Myocyte (in vitro differentiated cells): ENCODE results near the gene SLC28A1. TPM values are rescaled to one million over a fixed set of nuclear protein-coding genes. Genes with fewer than 3 reads are reported as not detected.
A peak's percentile ranks its signal among the peaks of the same experiment; 100 is the strongest.
"Not testable (repeated sequence)": the region's sequence is repeated elsewhere in the genome, so short reads cannot be mapped to it uniquely, and the experiment has no call there.

Experiments
- DNase-seq: peaks from one replicate; pipeline ENCODE4 v3.0.0-alpha.2; 2012; ENCODE audit warnings: low read depth
- total RNA-seq: library from RNA; depleted of rRNA; stranded (reverse); fragments of >200 nt; gene quantifications from 2 replicates; pipeline ENCODE4 v1.2.3, GENCODE V29; 2014

The SLC28A1 gene
- total RNA-seq, 1 donor from 2014 or later = not detected

- no peak for DNase-seq
Observed at GRCh38 chr15:84962955-84963354, 78.5 kb downstream of the SLC28A1 start.

- no peak for DNase-seq
Observed at GRCh38 chr15:84967380-84967779, 82.9 kb downstream of the SLC28A1 start.

- no peak for DNase-seq
Observed at GRCh38 chr15:84968301-84968700, 83.8 kb downstream of the SLC28A1 start.

DNA sequence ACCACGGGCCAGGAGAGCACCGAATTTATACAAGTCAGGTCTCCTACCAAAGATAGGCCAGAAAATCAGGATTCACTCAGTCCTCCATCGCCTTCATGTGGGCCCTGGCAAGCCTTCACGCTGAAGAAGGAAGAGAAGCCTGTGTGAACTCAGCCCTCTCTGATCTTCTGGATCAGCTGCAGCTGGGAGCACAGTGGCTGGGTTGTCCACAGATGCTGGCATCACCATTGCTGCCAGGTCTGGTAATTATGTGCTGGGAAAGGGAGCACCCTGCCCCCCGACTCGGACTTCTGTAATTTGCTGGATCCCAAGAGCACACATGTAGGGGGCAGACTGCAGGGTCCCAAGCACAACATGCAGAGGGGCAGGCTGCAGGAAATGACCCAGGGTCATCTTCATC is 84.8 kb downstream of the SLC28A1 start:
- no peak for DNase-seq

- DNase-seq = no peak
Observed at GRCh38 chr15:84970843-84971242, 86.4 kb downstream of the SLC28A1 start.

GRCh38 chr15:84973492-84974460 is 89.3 kb downstream of the SLC28A1 start:
- peak; percentile 40 for DNase-seq

DNA sequence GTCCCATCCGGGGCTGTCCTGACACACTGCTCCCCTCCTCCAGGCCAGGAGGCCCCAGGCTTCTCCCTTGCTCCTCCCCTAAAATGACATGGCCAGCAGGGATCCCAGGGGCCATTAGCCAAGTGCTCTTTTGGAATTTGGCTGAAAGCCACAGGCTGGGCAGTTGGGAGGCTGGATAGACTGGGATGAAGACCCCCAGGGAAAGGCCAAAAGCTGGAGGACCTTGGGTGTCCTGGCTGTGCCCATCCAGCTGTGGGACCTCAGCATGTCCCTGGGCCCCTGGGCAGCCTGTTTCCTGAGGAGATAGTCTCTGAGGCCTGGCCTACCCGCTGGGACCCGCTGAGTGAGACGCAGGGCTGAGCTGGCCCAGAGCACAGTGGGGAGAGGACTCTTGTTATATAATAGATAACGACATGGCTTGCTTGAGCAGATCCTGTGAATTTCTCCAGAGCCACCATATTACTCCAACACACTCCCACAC is 91.4 kb downstream of the SLC28A1 start:
- DNase-seq = no peak

DNA sequence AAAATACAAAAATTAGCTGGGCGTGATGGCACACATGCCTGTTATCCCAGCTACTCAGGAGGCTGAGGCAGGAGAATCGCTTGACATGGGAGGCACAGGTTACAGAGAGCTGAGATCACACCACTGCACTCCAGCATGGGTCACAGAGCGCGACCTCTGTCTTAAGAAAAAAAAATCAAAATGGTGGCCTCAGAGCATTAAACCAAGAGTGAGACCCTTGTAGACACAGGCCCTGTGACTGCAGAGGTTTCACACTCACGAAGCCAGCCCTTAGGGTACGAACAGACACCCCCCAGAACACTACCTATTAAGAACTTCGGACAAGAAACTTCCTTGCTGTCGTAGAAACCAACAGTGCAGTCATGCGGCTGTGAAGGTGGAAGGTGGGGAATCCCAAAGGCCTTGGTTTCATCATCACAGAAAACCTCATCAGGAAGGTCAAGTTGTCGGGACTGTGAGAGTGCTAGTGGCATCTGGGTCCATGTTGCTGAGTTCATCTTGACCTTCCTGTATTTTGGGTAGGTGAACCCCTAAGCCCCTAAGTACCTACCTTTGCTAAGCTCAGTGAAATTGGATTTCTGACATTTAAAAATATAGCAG is 92.4 kb downstream of the SLC28A1 start:
- no peak for DNase-seq

DNA sequence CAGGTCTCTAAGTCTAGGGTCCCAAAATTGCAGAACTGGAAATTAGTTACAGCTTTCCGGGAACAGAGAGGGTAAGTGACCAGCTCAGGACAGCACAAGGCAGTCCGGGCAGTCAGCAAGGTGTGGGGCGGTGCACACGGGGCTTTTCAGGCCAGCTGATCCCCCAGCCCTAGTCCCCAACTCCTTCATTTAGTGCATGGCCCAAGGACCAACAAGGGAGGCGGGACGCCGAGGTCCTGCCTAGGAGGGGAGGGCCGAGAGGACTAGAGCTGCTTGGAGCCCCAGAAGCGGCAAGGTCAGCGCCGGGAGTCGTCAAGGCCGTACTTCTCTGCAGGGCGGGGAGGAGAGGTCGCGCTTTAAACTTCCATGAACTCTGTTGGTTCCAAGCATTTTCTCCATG is 95.2 kb downstream of the SLC28A1 start:
- DNase-seq = no peak

GRCh38 chr15:84980196-84981053 is 96.0 kb downstream of the SLC28A1 start:
- peak; percentile 86 for DNase-seq

- peak; percentile 96 for DNase-seq
Observed at GRCh38 chr15:84981054-84981710, 96.7 kb downstream of the SLC28A1 start.

DNA sequence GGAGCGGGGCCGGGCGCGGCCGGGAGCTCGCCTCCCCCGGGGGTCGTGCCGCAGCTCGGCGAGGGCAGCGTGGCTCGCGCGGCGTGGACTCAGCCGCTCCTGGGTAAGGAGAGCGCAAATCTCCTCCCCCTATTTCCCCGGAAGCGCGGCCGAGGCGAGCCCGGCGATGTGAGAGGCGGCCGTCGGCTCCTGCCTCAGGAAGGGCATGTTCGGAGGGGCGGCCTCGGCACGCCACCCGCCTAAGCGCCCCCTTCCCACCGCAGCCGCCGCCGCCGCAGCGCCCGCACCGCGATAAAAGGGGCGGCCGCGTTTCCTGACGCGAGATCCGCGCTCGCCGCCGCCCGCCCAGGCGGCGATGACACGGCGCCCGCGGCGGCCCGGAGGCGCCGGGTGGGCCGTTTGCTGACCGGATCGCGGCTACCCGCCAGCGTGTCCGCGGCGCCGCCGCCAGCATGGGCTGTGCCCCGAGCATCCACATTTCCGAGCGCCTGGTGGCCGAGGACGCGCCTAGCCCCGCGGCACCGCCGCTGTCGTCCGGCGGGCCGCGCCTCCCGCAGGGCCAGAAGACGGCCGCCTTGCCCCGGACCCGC is 97.3 kb downstream of the SLC28A1 start, which contains the start of gene PDE8A:
Gene PDE8A (plus strand): TSS at position 146 of the 590 bp plus-strand sequence. CDS start 307 bp downstream, at position 453.
- DNase-seq = peak; percentile 46

DNA sequence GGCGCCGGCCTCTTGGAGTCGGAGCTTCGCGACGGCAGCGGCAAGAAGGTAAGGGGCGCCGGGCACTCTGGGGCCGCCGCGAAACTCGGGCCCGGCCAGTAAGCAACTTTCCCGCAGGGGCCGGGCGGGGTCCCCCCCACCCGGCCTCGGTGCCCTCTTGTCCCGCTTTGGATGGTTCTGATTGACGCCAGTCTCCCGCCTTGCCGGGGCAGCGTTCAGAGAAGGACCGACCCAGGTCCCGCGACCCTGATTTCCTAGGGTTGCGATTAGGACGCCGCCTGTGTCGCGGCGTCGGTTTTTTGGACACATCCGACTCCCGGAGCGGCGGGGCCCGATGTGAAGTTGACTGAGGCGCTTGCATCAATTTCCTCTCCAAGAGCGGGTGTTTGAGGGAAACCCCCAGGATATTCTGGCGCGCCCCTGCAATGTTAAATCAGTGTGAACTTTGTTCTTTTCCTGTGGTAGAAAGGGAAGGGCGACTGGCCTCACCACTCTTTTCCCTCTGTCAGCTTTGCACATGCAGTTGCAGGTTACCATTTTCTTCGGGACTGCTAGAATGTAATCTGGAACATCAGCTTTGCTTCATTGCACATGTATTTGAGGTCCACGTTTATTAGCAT is 97.9 kb downstream of the SLC28A1 start:
- no peak for DNase-seq

GRCh38 chr15:84983294-84983693 is 98.8 kb downstream of the SLC28A1 start:
- DNase-seq = no peak

GRCh38 chr15:84983711-84984110 is 99.2 kb downstream of the SLC28A1 start:
- no peak for DNase-seq

DNA sequence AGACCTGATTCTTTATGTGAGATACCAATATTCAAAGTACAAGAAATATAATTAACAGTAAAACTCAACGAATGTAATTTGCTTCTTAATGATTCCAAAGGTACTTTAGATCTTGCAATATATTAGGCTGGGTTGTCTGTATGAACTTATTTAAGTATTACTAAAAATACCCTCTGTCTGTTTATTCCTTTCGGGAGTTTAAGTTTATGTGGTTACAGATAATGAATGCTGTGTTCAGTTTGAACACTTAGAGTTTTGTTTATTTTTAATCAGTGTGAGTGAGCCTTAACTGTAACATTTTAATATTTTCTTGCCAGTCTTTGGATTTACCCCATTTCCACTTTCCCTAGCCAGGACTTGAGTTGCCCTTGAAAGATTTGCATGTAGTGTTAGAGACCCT is 100.7 kb downstream of the SLC28A1 start:
- DNase-seq = no peak

- not testable (repeated sequence) for DNase-seq
Observed at GRCh38 chr15:84987351-84987750, 102.9 kb downstream of the SLC28A1 start.

DNA sequence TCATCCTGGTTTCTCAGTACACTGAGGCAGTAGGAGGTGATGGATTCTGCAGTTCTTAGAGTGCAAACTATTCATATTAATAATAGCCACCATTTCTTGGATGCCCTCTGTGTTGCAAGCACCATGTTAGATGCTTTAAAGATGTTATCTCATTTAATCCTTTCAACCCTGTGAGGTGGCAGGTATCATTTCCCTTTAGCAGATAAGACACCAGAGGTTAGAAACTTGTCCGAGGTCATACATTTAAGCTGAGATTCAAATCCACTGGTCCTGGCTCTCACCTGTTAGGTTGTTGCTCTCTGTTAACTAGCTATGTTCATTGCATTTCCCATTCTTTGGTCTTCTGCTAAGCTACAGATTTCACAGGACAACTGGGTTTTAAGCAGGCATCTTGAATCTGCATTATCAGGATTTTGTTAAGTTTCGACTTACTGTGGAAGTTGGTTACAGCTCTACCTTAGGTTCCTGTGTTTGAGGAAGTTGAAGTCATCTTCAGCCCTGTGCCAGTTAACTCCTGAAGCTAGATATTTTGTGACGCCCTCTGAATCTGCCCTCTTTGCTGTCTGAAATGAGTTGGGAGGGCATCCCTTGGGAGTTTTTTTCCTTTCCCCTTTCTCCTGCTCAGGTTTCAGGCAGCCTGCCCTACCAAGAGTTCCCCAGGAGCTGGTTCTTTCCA is 103.6 kb downstream of the SLC28A1 start:
- DNase-seq = no peak

- DNase-seq = no peak
Observed at GRCh38 chr15:84988909-84989644, 104.6 kb downstream of the SLC28A1 start.
